Loucy (cell line): ENCODE measurements around the gene SPSB3.

Experiments
- CTCF ChIP-seq: fragments of 200-600 bp; sonication (generic); conservative IDR thresholded peaks from 2 replicates; pipeline ENCODE4 v1.5.1; 2014; ENCODE audit warnings: mild to moderate bottlenecking, antibody characterized with exemption, low read length
- EZH2phosphoT487 ChIP-seq: fragments of 200-600 bp; IDR thresholded peaks from 2 replicates; pipeline ENCODE4 v1.6.1; 2018; ENCODE audit warnings: antibody characterized with exemption, mild to moderate bottlenecking, moderate library complexity, borderline replicate concordance

- no peak for TF ChIP-seq CTCF
- TF ChIP-seq EZH2phosphoT487 = no peak
These were observed 9.8 kb upstream of the SPSB3 start for GRCh38 chr16:1791943-1792812.
